Caki2 (cell line): ENCODE data around the gene IL18R1. TPM values are rescaled to one million over a fixed set of nuclear protein-coding genes. Genes with fewer than 3 reads are reported as not detected.

Experiments used
- DNase-seq: peaks from one replicate; pipeline ENCODE4 v3.0.0-alpha.2; 2015; ENCODE audit warnings: low read depth
- in situ Hi-C: cut with HindIII; loops from 2 replicates; pipeline ENCODE4 v1.10.0; 2016; ENCODE audit warnings: low sequenced_read_pairs, low pct_unique_long_range_greater_than_20kb, mixed read lengths
- total RNA-seq: library from RNA; depleted of rRNA; stranded (reverse); fragments of >200 nt; shearing (Covaris generic); gene quantifications from 2 replicates; pipeline ENCODE4 v1.2.3, GENCODE V29; 2014; ENCODE audit warnings: low replicate concordance

Gene IL18R1
- total RNA-seq, 1 experiment from 2014 or later = 0.41 TPM

- DNase-seq = no peak
- in situ Hi-C loops = no loop called here
Measured at GRCh38 chr2:102383722-102384121, 28.1 kb downstream of the IL18R1 start.

DNA sequence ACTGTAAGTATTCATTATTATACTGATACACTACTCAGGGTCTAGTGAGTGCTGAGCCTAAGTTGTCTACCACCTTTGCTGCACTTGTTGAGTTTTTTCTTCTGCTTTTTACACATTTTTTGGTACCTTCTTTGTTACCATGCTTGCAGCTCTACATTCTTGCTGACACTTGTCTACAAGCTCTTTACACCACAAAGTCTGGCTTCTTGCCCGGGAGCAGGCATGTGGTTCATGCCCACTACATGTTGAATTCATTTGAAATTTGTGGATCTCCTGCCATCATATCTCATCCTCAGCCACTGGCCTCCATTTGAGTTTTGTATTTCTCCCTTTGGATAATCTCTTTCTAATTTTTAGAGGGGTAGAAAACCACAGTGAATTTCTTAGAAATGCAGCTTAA, 29.9 kb downstream of the IL18R1 start:
- no peak for DNase-seq
- in situ Hi-C loops = no loop called here

GRCh38 chr2:102386004-102386403, 30.4 kb downstream of the IL18R1 start:
- in situ Hi-C loops = no loop called here
- DNase-seq = no peak

DNA sequence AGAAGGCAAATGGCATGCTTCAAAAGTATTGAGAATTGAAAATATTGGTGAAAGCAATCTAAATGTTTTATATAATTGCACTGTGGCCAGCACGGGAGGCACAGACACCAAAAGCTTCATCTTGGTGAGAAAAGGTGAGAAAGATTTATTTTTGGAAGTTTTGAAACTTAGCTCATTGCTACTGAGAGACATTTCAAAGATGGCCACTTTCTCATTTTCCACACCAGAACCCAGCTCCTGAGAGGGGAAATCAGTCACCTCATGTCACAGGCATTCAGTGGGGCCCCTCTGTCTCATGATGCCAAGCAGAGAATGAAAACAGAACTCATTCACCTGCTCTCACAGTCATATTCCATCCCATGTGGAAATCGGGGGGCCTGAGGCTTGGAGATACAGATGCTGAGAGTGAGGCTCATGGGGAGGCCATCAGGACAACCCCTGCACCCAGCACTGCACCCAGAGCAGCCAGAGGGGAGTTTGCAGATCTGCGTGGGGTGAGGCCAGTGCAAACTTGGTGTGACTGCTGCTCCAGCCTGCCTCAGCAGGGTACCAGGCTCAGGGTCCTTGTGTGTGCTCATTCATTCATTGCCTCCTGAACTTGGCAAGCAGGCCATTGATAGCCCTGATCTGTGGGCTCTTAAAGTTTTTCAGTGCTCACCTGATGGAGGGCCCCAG, 31.4 kb downstream of the IL18R1 start:
- in situ Hi-C loops = no loop called here

GRCh38 chr2:102387763-102388546, 32.4 kb downstream of the IL18R1 start:
- no peak for DNase-seq
- in situ Hi-C loops = no loop called here

More for the DNA sequence above, 31.4 kb downstream of the IL18R1 start:
- DNase-seq = no peak

DNA sequence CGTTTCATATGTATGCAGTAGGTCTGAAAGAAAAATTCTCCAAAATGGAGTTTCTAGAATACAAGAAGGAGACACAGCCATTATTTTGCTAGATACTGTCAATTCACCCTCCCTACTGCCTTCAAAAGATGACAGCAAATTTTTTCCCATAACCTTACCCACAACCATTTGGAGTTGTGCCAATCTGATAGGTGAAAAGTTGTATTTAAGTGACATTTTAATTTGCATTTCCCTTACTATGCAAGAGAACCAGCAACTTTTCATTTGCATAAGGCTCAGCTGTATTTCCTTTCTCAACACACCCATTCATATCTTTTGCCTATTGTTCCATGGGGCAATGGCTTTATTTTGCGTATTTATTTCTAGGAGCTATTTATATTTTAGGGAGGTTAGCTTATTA, 36.0 kb downstream of the IL18R1 start:
- DNase-seq = no peak
- in situ Hi-C loops = no loop called here

DNA sequence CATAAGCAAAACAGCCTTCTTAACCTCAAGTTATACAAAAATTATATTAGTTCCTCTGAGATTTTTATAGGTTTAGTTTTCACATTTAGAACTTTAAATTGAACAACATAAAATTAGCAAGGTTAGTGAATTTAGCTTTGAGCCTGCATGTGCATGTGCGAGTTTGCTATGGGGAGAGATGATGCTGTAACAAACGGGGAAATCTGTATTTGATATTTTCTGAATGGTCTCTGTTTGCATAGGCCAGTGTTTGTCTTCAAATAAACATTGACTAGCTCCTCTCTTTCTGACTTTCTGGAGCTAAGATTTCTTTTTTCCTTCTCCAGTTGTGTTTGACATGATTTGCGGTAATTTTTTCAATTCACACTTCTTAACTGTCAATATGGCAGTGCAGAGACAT, 36.5 kb downstream of the IL18R1 start:
- DNase-seq = no peak
- in situ Hi-C loops = no loop called here

DNA sequence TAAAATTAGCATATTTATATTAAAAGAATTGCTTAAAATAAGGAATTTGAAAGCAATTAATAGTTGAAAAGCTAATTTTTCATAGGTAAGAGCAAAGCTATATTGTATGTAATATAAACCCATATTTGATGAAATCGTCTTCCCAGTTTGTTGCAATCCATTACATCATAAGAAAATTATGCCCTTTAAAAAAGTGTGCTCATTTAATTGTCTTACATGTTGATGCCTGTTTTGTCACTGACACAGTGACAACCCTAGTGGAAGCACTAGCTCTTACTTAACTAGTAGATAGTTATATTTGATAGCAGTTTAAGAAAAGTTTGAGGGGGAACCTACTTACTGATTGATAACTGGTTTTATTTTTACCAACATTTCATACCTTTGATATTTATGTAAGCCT, 37.3 kb downstream of the IL18R1 start:
- DNase-seq = no peak
- in situ Hi-C loops = no loop called here

- no peak for DNase-seq
- in situ Hi-C loops = no loop called here
Measured at GRCh38 chr2:102396012-102396411, 40.4 kb downstream of the IL18R1 start.

GRCh38 chr2:102397209-102397608, 41.6 kb downstream of the IL18R1 start:
- no peak for DNase-seq
- in situ Hi-C loops = no loop called here

GRCh38 chr2:102399499-102400141, 44.0 kb downstream of the IL18R1 start:
- in situ Hi-C loops = no loop called here
- no peak for DNase-seq

DNA sequence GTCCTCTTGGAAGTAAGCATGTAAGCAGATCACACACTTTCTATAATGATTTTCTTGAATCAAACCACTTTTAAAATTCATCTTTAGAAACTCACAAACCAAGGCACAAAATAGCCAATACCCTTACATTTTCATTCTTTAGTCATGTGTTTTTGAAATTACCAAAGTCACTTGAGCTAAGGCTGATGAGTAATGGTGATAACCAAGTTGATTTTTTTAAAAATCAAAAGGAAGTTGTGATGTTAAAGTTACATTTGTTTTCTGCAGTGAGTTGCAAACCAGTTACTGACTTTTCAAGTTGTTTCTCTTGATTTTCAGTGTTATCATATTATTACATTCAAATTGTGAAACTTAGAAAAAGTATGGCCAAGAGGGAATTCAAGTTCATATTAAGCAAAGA, 45.9 kb downstream of the IL18R1 start:
- in situ Hi-C loops = no loop called here

GRCh38 chr2:102401865-102402264, 46.3 kb downstream of the IL18R1 start:
- in situ Hi-C loops = no loop called here
- no peak for DNase-seq

More for the DNA sequence above, 45.9 kb downstream of the IL18R1 start:
- no peak for DNase-seq

GRCh38 chr2:102410952-102411351, 55.4 kb downstream of the IL18R1 start:
- no peak for DNase-seq
- in situ Hi-C loops = no loop called here

DNA sequence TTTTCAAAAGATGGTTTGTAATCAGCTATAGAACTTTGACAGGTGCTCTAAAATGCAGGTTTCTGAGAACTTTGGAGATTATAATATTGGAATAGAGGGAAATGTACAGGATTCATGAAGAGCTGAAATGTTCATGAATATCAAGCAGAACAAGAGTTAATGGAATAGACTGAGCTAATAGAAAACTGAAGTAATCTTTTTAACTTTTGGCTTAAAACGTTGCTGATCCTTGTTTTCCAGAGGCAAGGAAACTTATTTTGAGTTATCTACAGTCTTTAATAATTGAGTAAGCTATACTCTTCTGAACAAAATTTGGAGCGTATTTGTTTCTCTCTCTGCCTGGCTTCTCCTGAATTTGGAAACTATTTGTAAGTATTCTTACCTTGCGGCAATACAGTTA, 56.6 kb downstream of the IL18R1 start:
- in situ Hi-C loops = no loop called here
- DNase-seq = no peak

- in situ Hi-C loops = no loop called here
- no peak for DNase-seq
Measured at GRCh38 chr2:102417946-102418345, 62.4 kb downstream of the IL18R1 start.

- no peak for DNase-seq
Measured at GRCh38 chr2:102418421-102418961, 62.9 kb downstream of the IL18R1 start.

DNA sequence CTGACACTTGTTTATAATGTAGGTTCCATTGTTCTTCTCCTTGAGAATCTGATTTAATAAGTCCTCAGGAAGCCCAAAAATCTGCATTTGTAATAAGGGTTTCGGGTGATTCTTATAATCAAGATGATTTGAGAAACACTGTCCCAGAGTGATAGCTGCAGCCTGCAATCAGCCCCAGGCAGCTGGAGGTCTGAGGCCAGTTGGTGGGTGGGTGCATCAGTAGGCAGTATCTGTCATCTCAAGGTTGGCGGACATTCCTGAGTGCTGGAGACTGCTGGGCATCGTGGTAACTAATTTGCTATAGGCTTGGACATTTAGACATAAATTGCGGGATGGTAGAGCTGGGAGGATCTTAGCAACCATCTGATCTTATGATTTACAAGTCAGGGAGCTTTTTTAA, 64.7 kb downstream of the IL18R1 start:
- in situ Hi-C loops = no loop called here

More at GRCh38 chr2:102418421-102418961, 62.9 kb downstream of the IL18R1 start:
- in situ Hi-C loops = no loop called here

More for the DNA sequence above, 64.7 kb downstream of the IL18R1 start:
- no peak for DNase-seq
